Epithelial cell of proximal tubule (primary cell): ENCODE measurements around the gene MYL5. TPM values are rescaled to one million over a fixed set of nuclear protein-coding genes. Genes with fewer than 3 reads are reported as not detected.

ENCODE experiments used
- DNase-seq: peaks from one replicate; pipeline ENCODE4 v3.0.0-alpha.2; 2011; ENCODE audit warnings: low read depth
- H3K4me3 ChIP-seq: 2 replicates; pipeline ENCODE4 v1.5.1; 2011; ENCODE audit warnings: low read depth, mild to moderate bottlenecking, low read length
- CTCF ChIP-seq: conservative IDR thresholded peaks from 2 replicates; pipeline ENCODE4 v1.5.1; 2012; ENCODE audit warnings: low read depth, mild to moderate bottlenecking, low read length
- total RNA-seq: library from RNA; depleted of rRNA; stranded (reverse); fragments of >200 nt; gene quantifications from 2 replicates; pipeline ENCODE4 v1.2.3, GENCODE V29; 2015

The MYL5 gene
- total RNA-seq, 1 donor from 2014 or later: 4.0 TPM

- H3K4me3 ChIP-seq: no peak overlapping the region
- no peak for DNase-seq
- TF ChIP-seq CTCF: no peak
These were observed 19.4 kb upstream of the MYL5 start for GRCh38 chr4:654871-655463.

- TF ChIP-seq CTCF: no peak
- DNase-seq: no peak
- H3K4me3 ChIP-seq: no peak overlapping the region
These were observed 18.7 kb upstream of the MYL5 start for GRCh38 chr4:655464-656151.

GRCh38 chr4:656436-657337 lies 17.7 kb upstream of the MYL5 start:
- no peak for DNase-seq
- H3K4me3 ChIP-seq: no peak overlapping the region
- no peak for TF ChIP-seq CTCF

GRCh38 chr4:657338-657833 lies 17.0 kb upstream of the MYL5 start:
- no peak for DNase-seq
- no peak for TF ChIP-seq CTCF
- no peak overlapping the region for H3K4me3 ChIP-seq

GRCh38 chr4:657834-658667 lies 16.3 kb upstream of the MYL5 start:
- DNase-seq: no peak
- H3K4me3 ChIP-seq: no peak overlapping the region
- no peak for TF ChIP-seq CTCF
